SK-N-SH treated with all-trans-retinoic acid at 6 μM for 48 hours (cell line): ENCODE data around the gene ZMIZ1.

Experiments
- ATAC-seq: fragments of 200-7000 bp; cut with Tn5 transposase; 3 replicates; pipeline ENCODE4 v1.9.1; 2020; ENCODE audit warnings: mild to moderate bottlenecking, moderate library complexity
- ARNTL ChIP-seq: fragments of 450-650 bp; formaldehyde crosslinking; IDR thresholded peaks from 2 replicates; pipeline ENCODE4 v1.5.0; 2020; ENCODE audit warnings: low read depth, mild to moderate bottlenecking, moderate library complexity, borderline replicate concordance
- BACH2 ChIP-seq: fragments of 250-450 bp; sonication (Bioruptor Pico); IDR thresholded peaks from 2 replicates; pipeline ENCODE4 v1.9.0; 2021; ENCODE audit warnings: mild to moderate bottlenecking, borderline replicate concordance
- CSDC2 ChIP-seq: fragments of 250-450 bp; sonication (Bioruptor Pico); IDR thresholded peaks from 2 replicates; pipeline ENCODE4 v1.5.0; 2020; ENCODE audit warnings: mild to moderate bottlenecking, moderate library complexity
- ESRRG ChIP-seq: fragments of 250-450 bp; sonication (Bioruptor Pico); IDR thresholded peaks from 2 replicates; pipeline ENCODE4 v1.6.1; 2021; ENCODE audit warnings: mild to moderate bottlenecking
- GLIS3 ChIP-seq: fragments of 250-450 bp; sonication (Bioruptor Pico); IDR thresholded peaks from 2 replicates; pipeline ENCODE4 v1.5.0; 2020; ENCODE audit warnings: mild to moderate bottlenecking, moderate library complexity
- ISL1 ChIP-seq: fragments of 250-450 bp; sonication (Bioruptor Pico); IDR thresholded peaks from 2 replicates; pipeline ENCODE4 v2.1.2; 2022; ENCODE audit warnings: mild to moderate bottlenecking, moderate library complexity
- OSR1 ChIP-seq: fragments of 250-450 bp; sonication (Bioruptor Pico); IDR thresholded peaks from 2 replicates; pipeline ENCODE4 v1.8.0; 2022; ENCODE audit warnings: moderate library complexity, mild to moderate bottlenecking, inconsistent platforms
- PPARA ChIP-seq: fragments of 250-450 bp; sonication (Bioruptor Pico); IDR thresholded peaks from 2 replicates; pipeline ENCODE4 v1.5.0; 2020; ENCODE audit warnings: mild to moderate bottlenecking, borderline replicate concordance
- RARB ChIP-seq: fragments of 250-450 bp; sonication (Bioruptor Pico); IDR thresholded peaks from 2 replicates; pipeline ENCODE4 v1.8.0; 2021; ENCODE audit warnings: mild to moderate bottlenecking, moderate library complexity
- SNAI2 ChIP-seq: fragments of 250-450 bp; sonication (Bioruptor Pico); IDR thresholded peaks from 2 replicates; pipeline ENCODE4 v1.5.0; 2020; ENCODE audit warnings: mild to moderate bottlenecking, moderate library complexity
- TCF4 ChIP-seq: fragments of 250-450 bp; sonication (Bioruptor Pico); IDR thresholded peaks from 2 replicates; pipeline ENCODE4 v1.8.0; 2021; ENCODE audit warnings: mild to moderate bottlenecking, moderate library complexity, borderline replicate concordance
- TOX ChIP-seq: fragments of 250-450 bp; sonication (Bioruptor Pico); IDR thresholded peaks from 2 replicates; pipeline ENCODE4 v1.8.0; 2021; ENCODE audit warnings: mild to moderate bottlenecking, moderate library complexity, borderline replicate concordance
- ZC3H10 ChIP-seq: fragments of 250-450 bp; sonication (Bioruptor Pico); IDR thresholded peaks from 2 replicates; pipeline ENCODE4 v1.5.1; 2021; ENCODE audit warnings: mild to moderate bottlenecking, moderate library complexity
- ZFP3 ChIP-seq: fragments of 250-450 bp; sonication (Bioruptor Pico); IDR thresholded peaks from 2 replicates; pipeline ENCODE4 v1.5.0; 2020; ENCODE audit warnings: mild to moderate bottlenecking, moderate library complexity
- ZFP30 ChIP-seq: fragments of 450-650 bp; formaldehyde crosslinking; IDR thresholded peaks from 2 replicates; pipeline ENCODE4 v1.5.0; 2022; ENCODE audit warnings: mild to moderate bottlenecking, moderate library complexity
- ZNF565 ChIP-seq: fragments of 450-650 bp; formaldehyde crosslinking; conservative IDR thresholded peaks from 2 replicates; pipeline ENCODE4 v1.5.0; 2020; ENCODE audit warnings: low read depth, mild to moderate bottlenecking, moderate library complexity
- ZNF70 ChIP-seq: fragments of 450-650 bp; formaldehyde crosslinking; IDR thresholded peaks from 2 replicates; pipeline ENCODE4 v1.5.0; 2020; ENCODE audit warnings: mild to moderate bottlenecking, moderate library complexity
- ZNF8 ChIP-seq: fragments of 450-650 bp; formaldehyde crosslinking; IDR thresholded peaks from 2 replicates; pipeline ENCODE4 v1.5.0; 2020; ENCODE audit warnings: mild to moderate bottlenecking, moderate library complexity
- TF ChIP-seq, protein P1 (sequence below): fragments of 250-450 bp; sonication (Bioruptor Pico); IDR thresholded peaks from 2 replicates; pipeline ENCODE4 v1.5.1; 2020; ENCODE audit warnings: low read depth, mild to moderate bottlenecking, moderate library complexity
- TF ChIP-seq, protein P2 (sequence below): fragments of 250-450 bp; sonication (Bioruptor Pico); IDR thresholded peaks from 2 replicates; pipeline ENCODE4 v1.8.0; 2020; ENCODE audit warnings: mild to moderate bottlenecking, moderate library complexity, borderline replicate concordance
- TF ChIP-seq, protein P3 (sequence below): fragments of 250-450 bp; sonication (Bioruptor Pico); IDR thresholded peaks from 2 replicates; pipeline ENCODE4 v1.5.0; 2020; ENCODE audit warnings: mild to moderate bottlenecking, moderate library complexity
- TF ChIP-seq, protein P4 (sequence below): fragments of 250-450 bp; sonication (Bioruptor Pico); IDR thresholded peaks from 2 replicates; pipeline ENCODE4 v1.8.0; 2021; ENCODE audit warnings: low read depth, mild to moderate bottlenecking, moderate library complexity, borderline replicate concordance
- TF ChIP-seq, protein P5 (sequence below): fragments of 250-450 bp; sonication (Bioruptor Pico); IDR thresholded peaks from 2 replicates; pipeline ENCODE4 v1.5.1; 2021; ENCODE audit warnings: mild to moderate bottlenecking, moderate library complexity

The ZMIZ1 gene

DNA sequence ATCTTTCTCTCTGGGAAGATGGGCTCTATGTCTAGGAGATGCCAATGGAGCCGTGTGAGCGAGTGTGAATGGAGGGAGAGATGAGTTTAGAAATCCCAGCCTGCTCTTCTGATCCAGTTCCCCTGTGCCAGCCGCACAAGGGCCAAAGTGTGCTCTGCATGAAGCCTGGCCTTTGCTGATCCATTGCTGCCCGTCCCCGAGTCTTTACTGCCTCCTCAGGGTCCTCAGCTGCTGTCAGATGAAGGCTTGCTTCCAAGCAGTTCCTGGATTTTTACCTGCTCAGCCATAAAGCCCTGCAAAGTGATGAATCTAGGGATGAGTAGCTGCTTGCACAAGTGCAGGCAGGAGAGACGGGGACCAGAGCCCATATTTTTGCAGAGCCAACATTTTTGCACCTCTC, 115.9 kb downstream of the ZMIZ1 start:
- TF ChIP-seq CSDC2 (CRISPR knock-in tag): no peak
- no peak for TF ChIP-seq ZNF8 (CRISPR knock-in tag)
- TF ChIP-seq OSR1 (CRISPR knock-in tag): no peak
- TF ChIP-seq ZNF565 (CRISPR knock-in tag): no peak
- TF ChIP-seq, protein P1, sequence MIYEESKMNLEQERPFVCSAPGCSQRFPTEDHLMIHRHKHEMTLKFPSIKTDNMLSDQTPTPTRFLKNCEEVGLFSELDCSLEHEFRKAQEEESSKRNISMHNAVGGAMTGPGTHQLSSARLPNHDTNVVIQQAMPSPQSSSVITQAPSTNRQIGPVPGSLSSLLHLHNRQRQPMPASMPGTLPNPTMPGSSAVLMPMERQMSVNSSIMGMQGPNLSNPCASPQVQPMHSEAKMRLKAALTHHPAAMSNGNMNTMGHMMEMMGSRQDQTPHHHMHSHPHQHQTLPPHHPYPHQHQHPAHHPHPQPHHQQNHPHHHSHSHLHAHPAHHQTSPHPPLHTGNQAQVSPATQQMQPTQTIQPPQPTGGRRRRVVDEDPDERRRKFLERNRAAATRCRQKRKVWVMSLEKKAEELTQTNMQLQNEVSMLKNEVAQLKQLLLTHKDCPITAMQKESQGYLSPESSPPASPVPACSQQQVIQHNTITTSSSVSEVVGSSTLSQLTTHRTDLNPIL (CRISPR knock-in tag): no peak
- TF ChIP-seq, protein P2, sequence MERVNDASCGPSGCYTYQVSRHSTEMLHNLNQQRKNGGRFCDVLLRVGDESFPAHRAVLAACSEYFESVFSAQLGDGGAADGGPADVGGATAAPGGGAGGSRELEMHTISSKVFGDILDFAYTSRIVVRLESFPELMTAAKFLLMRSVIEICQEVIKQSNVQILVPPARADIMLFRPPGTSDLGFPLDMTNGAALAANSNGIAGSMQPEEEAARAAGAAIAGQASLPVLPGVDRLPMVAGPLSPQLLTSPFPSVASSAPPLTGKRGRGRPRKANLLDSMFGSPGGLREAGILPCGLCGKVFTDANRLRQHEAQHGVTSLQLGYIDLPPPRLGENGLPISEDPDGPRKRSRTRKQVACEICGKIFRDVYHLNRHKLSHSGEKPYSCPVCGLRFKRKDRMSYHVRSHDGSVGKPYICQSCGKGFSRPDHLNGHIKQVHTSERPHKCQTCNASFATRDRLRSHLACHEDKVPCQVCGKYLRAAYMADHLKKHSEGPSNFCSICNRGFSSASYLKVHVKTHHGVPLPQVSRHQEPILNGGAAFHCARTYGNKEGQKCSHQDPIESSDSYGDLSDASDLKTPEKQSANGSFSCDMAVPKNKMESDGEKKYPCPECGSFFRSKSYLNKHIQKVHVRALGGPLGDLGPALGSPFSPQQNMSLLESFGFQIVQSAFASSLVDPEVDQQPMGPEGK (CRISPR knock-in tag): no peak
- TF ChIP-seq TOX (CRISPR knock-in tag): no peak
- no peak for TF ChIP-seq ARNTL (CRISPR knock-in tag)
- TF ChIP-seq SNAI2: no peak

DNA sequence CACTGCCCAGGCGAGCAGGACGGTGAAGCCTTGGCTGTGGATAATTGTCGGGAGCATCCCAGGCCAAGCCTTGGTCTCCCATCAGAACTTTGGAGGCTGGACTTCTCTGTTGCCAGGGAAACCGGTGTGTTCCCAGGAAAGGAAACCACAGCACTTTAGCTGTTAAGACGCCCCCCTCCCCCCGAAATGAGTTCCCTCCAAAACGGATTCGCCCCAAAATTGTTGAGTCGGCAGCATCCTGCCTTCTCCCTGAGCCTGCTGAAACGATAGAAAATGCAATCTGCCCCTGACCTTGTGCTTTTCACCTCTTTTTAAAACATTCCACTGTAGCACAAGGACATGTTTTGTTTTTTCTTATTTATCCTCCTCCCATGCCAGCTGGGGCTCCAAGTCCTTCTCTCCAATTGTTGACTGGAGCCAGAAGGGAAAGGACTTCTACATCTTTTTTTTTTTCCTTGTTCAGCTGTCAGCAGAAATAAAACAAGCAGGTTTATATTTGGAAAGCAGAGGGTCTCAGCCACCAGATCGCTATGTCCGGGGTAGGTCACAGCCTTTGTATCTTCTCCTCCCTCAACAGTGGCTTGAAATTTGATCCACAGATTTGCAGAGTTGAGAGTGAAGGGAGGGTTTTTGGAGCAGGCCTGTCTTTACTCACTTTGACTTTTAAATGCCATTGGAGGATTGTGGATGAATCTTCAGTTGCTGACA, 116.5 kb downstream of the ZMIZ1 start:
- TF ChIP-seq CSDC2 (CRISPR knock-in tag) (no peak), SNAI2 (no peak), ZNF8 (CRISPR knock-in tag) (no peak), GLIS3 (no peak), PPARA (CRISPR knock-in tag) (no peak), ZFP3 (CRISPR knock-in tag) (no peak), ZNF565 (CRISPR knock-in tag) (no peak), TCF4 (CRISPR knock-in tag) (no peak), ESRRG (CRISPR knock-in tag) (no peak), TOX (CRISPR knock-in tag) (no peak), ZNF70 (CRISPR knock-in tag) (no peak), ZC3H10 (CRISPR knock-in tag) (no peak), ARNTL (CRISPR knock-in tag) (no peak), ISL1 (no peak), BACH2 (CRISPR knock-in tag) (no peak), RARB (CRISPR knock-in tag) (no peak), ZFP30 (CRISPR knock-in tag) (no peak)
- TF ChIP-seq, protein P3, sequence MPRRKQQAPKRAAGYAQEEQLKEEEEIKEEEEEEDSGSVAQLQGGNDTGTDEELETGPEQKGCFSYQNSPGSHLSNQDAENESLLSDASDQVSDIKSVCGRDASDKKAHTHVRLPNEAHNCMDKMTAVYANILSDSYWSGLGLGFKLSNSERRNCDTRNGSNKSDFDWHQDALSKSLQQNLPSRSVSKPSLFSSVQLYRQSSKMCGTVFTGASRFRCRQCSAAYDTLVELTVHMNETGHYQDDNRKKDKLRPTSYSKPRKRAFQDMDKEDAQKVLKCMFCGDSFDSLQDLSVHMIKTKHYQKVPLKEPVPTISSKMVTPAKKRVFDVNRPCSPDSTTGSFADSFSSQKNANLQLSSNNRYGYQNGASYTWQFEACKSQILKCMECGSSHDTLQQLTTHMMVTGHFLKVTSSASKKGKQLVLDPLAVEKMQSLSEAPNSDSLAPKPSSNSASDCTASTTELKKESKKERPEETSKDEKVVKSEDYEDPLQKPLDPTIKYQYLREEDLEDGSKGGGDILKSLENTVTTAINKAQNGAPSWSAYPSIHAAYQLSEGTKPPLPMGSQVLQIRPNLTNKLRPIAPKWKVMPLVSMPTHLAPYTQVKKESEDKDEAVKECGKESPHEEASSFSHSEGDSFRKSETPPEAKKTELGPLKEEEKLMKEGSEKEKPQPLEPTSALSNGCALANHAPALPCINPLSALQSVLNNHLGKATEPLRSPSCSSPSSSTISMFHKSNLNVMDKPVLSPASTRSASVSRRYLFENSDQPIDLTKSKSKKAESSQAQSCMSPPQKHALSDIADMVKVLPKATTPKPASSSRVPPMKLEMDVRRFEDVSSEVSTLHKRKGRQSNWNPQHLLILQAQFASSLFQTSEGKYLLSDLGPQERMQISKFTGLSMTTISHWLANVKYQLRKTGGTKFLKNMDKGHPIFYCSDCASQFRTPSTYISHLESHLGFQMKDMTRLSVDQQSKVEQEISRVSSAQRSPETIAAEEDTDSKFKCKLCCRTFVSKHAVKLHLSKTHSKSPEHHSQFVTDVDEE: no peak
- TF ChIP-seq, protein P4, sequence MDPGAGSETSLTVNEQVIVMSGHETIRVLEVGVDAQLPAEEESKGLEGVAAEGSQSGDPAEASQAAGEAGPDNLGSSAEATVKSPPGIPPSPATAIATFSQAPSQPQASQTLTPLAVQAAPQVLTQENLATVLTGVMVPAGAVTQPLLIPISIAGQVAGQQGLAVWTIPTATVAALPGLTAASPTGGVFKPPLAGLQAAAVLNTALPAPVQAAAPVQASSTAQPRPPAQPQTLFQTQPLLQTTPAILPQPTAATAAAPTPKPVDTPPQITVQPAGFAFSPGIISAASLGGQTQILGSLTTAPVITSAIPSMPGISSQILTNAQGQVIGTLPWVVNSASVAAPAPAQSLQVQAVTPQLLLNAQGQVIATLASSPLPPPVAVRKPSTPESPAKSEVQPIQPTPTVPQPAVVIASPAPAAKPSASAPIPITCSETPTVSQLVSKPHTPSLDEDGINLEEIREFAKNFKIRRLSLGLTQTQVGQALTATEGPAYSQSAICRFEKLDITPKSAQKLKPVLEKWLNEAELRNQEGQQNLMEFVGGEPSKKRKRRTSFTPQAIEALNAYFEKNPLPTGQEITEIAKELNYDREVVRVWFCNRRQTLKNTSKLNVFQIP (CRISPR knock-in tag): no peak
- TF ChIP-seq, protein P5, sequence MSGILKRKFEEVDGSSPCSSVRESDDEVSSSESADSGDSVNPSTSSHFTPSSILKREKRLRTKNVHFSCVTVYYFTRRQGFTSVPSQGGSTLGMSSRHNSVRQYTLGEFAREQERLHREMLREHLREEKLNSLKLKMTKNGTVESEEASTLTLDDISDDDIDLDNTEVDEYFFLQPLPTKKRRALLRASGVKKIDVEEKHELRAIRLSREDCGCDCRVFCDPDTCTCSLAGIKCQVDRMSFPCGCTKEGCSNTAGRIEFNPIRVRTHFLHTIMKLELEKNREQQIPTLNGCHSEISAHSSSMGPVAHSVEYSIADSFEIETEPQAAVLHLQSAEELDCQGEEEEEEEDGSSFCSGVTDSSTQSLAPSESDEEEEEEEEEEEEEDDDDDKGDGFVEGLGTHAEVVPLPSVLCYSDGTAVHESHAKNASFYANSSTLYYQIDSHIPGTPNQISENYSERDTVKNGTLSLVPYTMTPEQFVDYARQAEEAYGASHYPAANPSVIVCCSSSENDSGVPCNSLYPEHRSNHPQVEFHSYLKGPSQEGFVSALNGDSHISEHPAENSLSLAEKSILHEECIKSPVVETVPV (CRISPR knock-in tag): no peak
- TF ChIP-seq, all 23 proteins: peak for 0
- peak; percentile 63 for ATAC-seq

More for the DNA sequence above, 115.9 kb downstream of the ZMIZ1 start:
- no peak; the same call in 2 of the 3 replicates for ATAC-seq
